Ramos (cell line): ENCODE measurements around the gene GDPD1.
"Not testable (repeated sequence)": the region's sequence is repeated elsewhere in the genome, so short reads cannot be mapped to it uniquely, and the experiment has no call there.

Experiments used
- in situ Hi-C: fragments of 300-500 bp; cut with MboI; formaldehyde crosslinking; loops from one replicate; pipeline ENCODE4 v1.14.3; 2022; ENCODE audit warnings: low sequenced_read_pairs; ENCODE audit not compliant: unreplicated experiment

The GDPD1 gene

GRCh38 chr17:59238906-59239305 lies 18.6 kb downstream of the GDPD1 start:
- in situ Hi-C loops, result no loop called here

GRCh38 chr17:59244081-59244480 lies 23.8 kb downstream of the GDPD1 start:
- in situ Hi-C loops, result no loop called here

- in situ Hi-C loops, result no loop called here
Measured at GRCh38 chr17:59254742-59255141, 34.4 kb downstream of the GDPD1 start.

GRCh38 chr17:59257101-59257500 lies 36.8 kb downstream of the GDPD1 start:
- in situ Hi-C loops, result no loop called here

GRCh38 chr17:59260722-59261121 lies 40.4 kb downstream of the GDPD1 start:
- in situ Hi-C loops, result no loop called here

GRCh38 chr17:59266745-59267144 lies 46.4 kb downstream of the GDPD1 start:
- in situ Hi-C loops, result no loop called here

GRCh38 chr17:59267776-59268175 lies 47.5 kb downstream of the GDPD1 start:
- in situ Hi-C loops, result no loop called here

GRCh38 chr17:59275618-59276017 lies 55.3 kb downstream of the GDPD1 start:
- in situ Hi-C loops, result no loop called here

- in situ Hi-C loops, result no loop called here
Measured at GRCh38 chr17:59277031-59277430, 56.7 kb downstream of the GDPD1 start.

- in situ Hi-C loops, result no loop called here
Measured at GRCh38 chr17:59278406-59278805, 58.1 kb downstream of the GDPD1 start.

- in situ Hi-C loops, result no loop called here
Measured at GRCh38 chr17:59284317-59284716, 64.0 kb downstream of the GDPD1 start.

- in situ Hi-C loops, result no loop called here
Measured at GRCh38 chr17:59287452-59287851, 67.1 kb downstream of the GDPD1 start.

GRCh38 chr17:59287891-59288290 lies 67.6 kb downstream of the GDPD1 start:
- in situ Hi-C loops, result no loop called here

GRCh38 chr17:59289981-59290301 lies 69.6 kb downstream of the GDPD1 start:
- in situ Hi-C loops, result no loop called here

- in situ Hi-C loops, result not testable (repeated sequence)
Measured at GRCh38 chr17:59290302-59290998, 70.1 kb downstream of the GDPD1 start.

GRCh38 chr17:59292174-59292523 lies 71.8 kb downstream of the GDPD1 start:
- in situ Hi-C loops, result no loop called here

- in situ Hi-C loops, result no loop called here
Measured at GRCh38 chr17:59296190-59296589, 75.9 kb downstream of the GDPD1 start.

GRCh38 chr17:59298521-59298920 lies 78.2 kb downstream of the GDPD1 start:
- in situ Hi-C loops, result no loop called here

GRCh38 chr17:59299400-59300092 lies 79.2 kb downstream of the GDPD1 start:
- in situ Hi-C loops, result no loop called here

GRCh38 chr17:59300941-59301340 lies 80.6 kb downstream of the GDPD1 start:
- in situ Hi-C loops, result no loop called here

- in situ Hi-C loops, result no loop called here
Measured at GRCh38 chr17:59304811-59305210, 84.5 kb downstream of the GDPD1 start.

- in situ Hi-C loops, result loop anchor here (5.0 kb wide), 1 partner anchor 127 kb away; no protein-coding TSS in a partner anchor
Measured at GRCh38 chr17:59310263-59310920, 90.1 kb downstream of the GDPD1 start.
